Left ventricle myocardium inferior (tissue), 1 donor: Measurements from ENCODE around the gene ALOXE3. TPM values are rescaled to one million over a fixed set of nuclear protein-coding genes. Genes with fewer than 3 reads are reported as not detected.

Experiments
- DNase-seq: peaks from one replicate; pipeline ENCODE4 v3.0.0-alpha.2; 2020
- H3K27ac ChIP-seq: fragments of 200-600 bp; replicated peaks from 2 replicates; pipeline ENCODE4 v1.8.0; 2021
- H3K27me3 ChIP-seq: fragments of 200-600 bp; 2 replicates; pipeline ENCODE4 v1.8.0; 2021; ENCODE audit warnings: low read depth
- H3K36me3 ChIP-seq: fragments of 200-600 bp; 2 replicates; pipeline ENCODE4 v1.8.0; 2021
- H3K4me1 ChIP-seq: fragments of 200-600 bp; 2 replicates; pipeline ENCODE4 v1.8.0; 2021
- H3K4me3 ChIP-seq: fragments of 200-600 bp; 2 replicates; pipeline ENCODE4 v1.8.0; 2021; ENCODE audit warnings: mild to moderate bottlenecking, moderate library complexity
- H3K9me3 ChIP-seq: fragments of 200-600 bp; replicated peaks from 2 replicates; pipeline ENCODE4 v1.8.0; 2021
- CTCF ChIP-seq: fragments of 200-600 bp; IDR thresholded peaks from 2 replicates; pipeline ENCODE4 v1.8.0; 2021; ENCODE audit warnings: antibody characterized with exemption, mild to moderate bottlenecking, borderline replicate concordance
- intact Hi-C: fragments of 100-400 bp; cut with micrococcal nuclease; formaldehyde crosslinking; loops from one replicate; pipeline ENCODE4 v1.11.0; 2022
- total RNA-seq: library from RNA; stranded (reverse); fragmentation: NEBNext Ultra II Directional; extraction: Animal tissue kit (Norgen Biotek cat#: 25700); gene quantifications from one replicate; pipeline ENCODE4 v1.2.1, GENCODE V29; 2021
- donor health status: DM: no; HTN: yes; CAD: no; lungs with severe emphysema.

The ALOXE3 gene
- total RNA-seq, 1 donor from 2014 or later, result not detected

GRCh38 chr17:8105957-8106398 is 12.3 kb downstream of the ALOXE3 start:
- no peak overlapping the region for H3K27ac ChIP-seq
- no peak for DNase-seq
- H3K27me3 ChIP-seq, result peaks cover 29% of the 10 kb centered on the region

GRCh38 chr17:8104911-8105310 is 13.4 kb downstream of the ALOXE3 start:
- DNase-seq, result no peak
- Histone ChIP-seq H3K4me3 (no peak overlapping the region), H3K27ac (no peak overlapping the region), H3K9me3 (no peaks in the 10 kb centered on the region), H3K36me3 (no peaks in the 10 kb centered on the region), H3K27me3 (peaks cover 19% of the 10 kb centered on the region), H3K4me1 (peaks cover 11% of the 10 kb centered on the region)
- intact Hi-C loops, result no loop called here
- no peak for TF ChIP-seq CTCF

More at GRCh38 chr17:8105957-8106398, 12.3 kb downstream of the ALOXE3 start:
- Histone ChIP-seq H3K36me3 (no peaks in the 10 kb centered on the region), H3K4me1 (peaks cover 16% of the 10 kb centered on the region), H3K9me3 (no peaks in the 10 kb centered on the region), H3K4me3 (no peak overlapping the region)
- intact Hi-C loops, result no loop called here
- no peak for TF ChIP-seq CTCF

- Histone ChIP-seq H3K27me3 (peaks cover 5% of the 10 kb centered on the region), H3K4me1 (peaks cover 6% of the 10 kb centered on the region), H3K4me3 (no peak overlapping the region), H3K36me3 (no peaks in the 10 kb centered on the region), H3K9me3 (no peaks in the 10 kb centered on the region), H3K27ac (no peak overlapping the region)
- intact Hi-C loops, result no loop called here
- no peak for DNase-seq
- TF ChIP-seq CTCF, result no peak
Measured at GRCh38 chr17:8103549-8103948, 14.8 kb downstream of the ALOXE3 start.

- Histone ChIP-seq H3K27ac (no peak overlapping the region), H3K27me3 (peaks cover 16% of the 10 kb centered on the region), H3K4me1 (no peaks in the 10 kb centered on the region), H3K9me3 (no peaks in the 10 kb centered on the region), H3K4me3 (no peak overlapping the region), H3K36me3 (no peaks in the 10 kb centered on the region)
- DNase-seq, result no peak
- no peak for TF ChIP-seq CTCF
- intact Hi-C loops, result no loop called here
Measured at GRCh38 chr17:8101721-8102120, 16.6 kb downstream of the ALOXE3 start.

- no peaks in the 10 kb centered on the region for H3K36me3 ChIP-seq
- H3K27ac ChIP-seq, result no peak overlapping the region
- intact Hi-C loops, result no loop called here
Measured at GRCh38 chr17:8100763-8101162, 17.6 kb downstream of the ALOXE3 start.

More at GRCh38 chr17:8100763-8101162, 17.6 kb downstream of the ALOXE3 start:
- Histone ChIP-seq H3K27me3 (peaks cover 26% of the 10 kb centered on the region), H3K9me3 (no peaks in the 10 kb centered on the region), H3K4me1 (no peaks in the 10 kb centered on the region), H3K4me3 (no peak overlapping the region)
- TF ChIP-seq CTCF, result no peak
- DNase-seq, result no peak
